ENCODE measurements around the gene TRAF3IP1. TPM values are rescaled to one million over a fixed set of nuclear protein-coding genes. Genes with fewer than 3 reads are reported as not detected.

The TRAF3IP1 gene
- total and polyA plus RNA-seq, 2 donors, result 2.7 to 5.1 TPM

DNA sequence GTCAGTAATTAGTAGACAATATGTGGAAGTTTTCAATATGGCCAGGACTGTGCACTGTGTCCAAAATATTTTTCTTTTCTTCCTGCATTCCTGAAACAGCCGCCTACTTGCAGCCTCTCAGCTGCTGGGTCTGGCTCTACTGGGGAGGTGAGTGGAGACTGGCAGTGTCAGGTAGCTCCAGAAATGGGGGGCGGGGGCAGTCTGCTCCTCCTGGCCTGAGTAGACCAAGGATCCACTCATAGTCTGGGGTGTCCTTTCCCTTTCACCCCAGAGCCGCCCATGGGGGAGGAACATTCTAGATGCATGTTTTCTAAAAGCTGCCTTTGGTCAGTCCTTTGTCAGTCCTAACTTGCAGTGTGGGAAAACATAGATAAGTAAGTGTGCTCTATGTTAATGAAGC, 23.7 kb downstream of the TRAF3IP1 start:
- Histone ChIP-seq H3K9me3 (ENCODE audit: control insufficient read depth in 2 of 2, insufficient read depth in 1 of 2, low read length in 1 of 2) (no peaks in the 10 kb centered on the region), H3K4me3 (ENCODE audit: low read length in 2 of 2) (no peak overlapping the region), H3K27me3 (ENCODE audit: control insufficient read depth in 2 of 2, insufficient read depth in 1 of 2, low read length in 1 of 2) (no peaks in the 10 kb centered on the region), H3K27ac (ENCODE audit: low read depth in 1 of 2, low read length in 1 of 2) (no peak overlapping the region), H3K4me1 (ENCODE audit: control insufficient read depth in 2 of 2, insufficient read depth in 2 of 2, low read length in 2 of 2) (no peaks in the 10 kb centered on the region), H3K36me3 (ENCODE audit: control insufficient read depth in 2 of 2, insufficient read depth in 2 of 2, low read length in 1 of 2) (no peaks in the 10 kb centered on the region)
- no peak for DNase-seq (ENCODE audit: low read depth in 6 of 9, low spot score in 9 of 9)
- 96% methylated on average over 3 of the region's 3 CpGs for WGBS

DNA sequence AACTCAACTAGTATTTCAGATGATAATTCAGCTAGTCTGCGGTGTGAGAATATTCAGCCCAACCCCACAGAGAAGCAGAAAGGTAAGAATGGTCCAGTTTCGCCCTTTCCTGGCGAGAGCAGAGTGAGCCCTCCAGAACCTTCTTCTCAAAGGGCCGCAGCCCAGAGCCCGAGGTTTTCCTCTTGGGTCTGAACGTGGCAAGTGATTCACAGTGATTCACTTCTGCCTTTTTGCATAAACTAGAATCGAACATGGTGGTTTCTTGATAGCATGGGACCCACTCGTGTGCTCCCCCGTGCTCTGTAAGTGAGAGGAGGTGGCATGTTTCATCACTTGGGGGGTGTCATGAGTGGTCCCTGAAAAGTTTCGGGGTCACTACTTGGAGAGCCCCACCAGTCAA, 24.2 kb downstream of the TRAF3IP1 start:
- Histone ChIP-seq H3K9me3 (ENCODE audit: control insufficient read depth in 2 of 2, insufficient read depth in 1 of 2, low read length in 1 of 2) (no peaks in the 10 kb centered on the region), H3K27me3 (ENCODE audit: control insufficient read depth in 2 of 2, insufficient read depth in 1 of 2, low read length in 1 of 2) (no peaks in the 10 kb centered on the region), H3K4me3 (ENCODE audit: low read length in 2 of 2) (no peak overlapping the region), H3K27ac (ENCODE audit: low read depth in 1 of 2, low read length in 1 of 2) (no peak overlapping the region), H3K36me3 (ENCODE audit: control insufficient read depth in 2 of 2, insufficient read depth in 2 of 2, low read length in 1 of 2) (no peaks in the 10 kb centered on the region), H3K4me1 (ENCODE audit: control insufficient read depth in 2 of 2, insufficient read depth in 2 of 2, low read length in 2 of 2) (no peaks in the 10 kb centered on the region)
- WGBS, result 96% methylated on average over 10 of the region's 10 CpGs
- DNase-seq (ENCODE audit: low read depth in 6 of 9, low spot score in 9 of 9), result no peak

GRCh38 chr2:238345297-238345968, 25.1 kb downstream of the TRAF3IP1 start:
- no peak overlapping the region for H3K27ac ChIP-seq (ENCODE audit: low read depth in 1 of 2, low read length in 1 of 2)
- whole genome bisulfite sequencing, result 97% methylated on average over 16 of the region's 16 CpGs
- no peak for DNase-seq (ENCODE audit: low read depth in 6 of 9, low spot score in 9 of 9)
- no peaks in the 10 kb centered on the region for H3K4me1 ChIP-seq (ENCODE audit: control insufficient read depth in 2 of 2, insufficient read depth in 2 of 2, low read length in 2 of 2)
- no peak overlapping the region for H3K4me3 ChIP-seq (ENCODE audit: low read length in 2 of 2)
- no peaks in the 10 kb centered on the region for H3K36me3 ChIP-seq (ENCODE audit: control insufficient read depth in 2 of 2, insufficient read depth in 2 of 2, low read length in 1 of 2)
- H3K27me3 ChIP-seq (ENCODE audit: control insufficient read depth in 2 of 2, insufficient read depth in 1 of 2, low read length in 1 of 2), result no peaks in the 10 kb centered on the region
- H3K9me3 ChIP-seq (ENCODE audit: control insufficient read depth in 2 of 2, insufficient read depth in 1 of 2, low read length in 1 of 2), result no peaks in the 10 kb centered on the region

- no peaks in the 10 kb centered on the region for H3K36me3 ChIP-seq (ENCODE audit: control insufficient read depth in 2 of 2, insufficient read depth in 2 of 2, low read length in 1 of 2)
- 89% methylated on average over 12 of the region's 12 CpGs for WGBS
Observed at GRCh38 chr2:238346544-238346943, 26.2 kb downstream of the TRAF3IP1 start.

GRCh38 chr2:238350150-238350897, 30.0 kb downstream of the TRAF3IP1 start:
- WGBS, result 96% methylated on average over 18 of the region's 18 CpGs
- no peaks in the 10 kb centered on the region for H3K9me3 ChIP-seq (ENCODE audit: control insufficient read depth in 2 of 2, insufficient read depth in 1 of 2, low read length in 1 of 2)
- DNase-seq (ENCODE audit: low read depth in 6 of 9, low spot score in 9 of 9), result no peak
- H3K4me3 ChIP-seq (ENCODE audit: low read length in 2 of 2), result no peak overlapping the region
- H3K4me1 ChIP-seq (ENCODE audit: control insufficient read depth in 2 of 2, insufficient read depth in 2 of 2, low read length in 2 of 2), result no peaks in the 10 kb centered on the region
- no peaks in the 10 kb centered on the region for H3K36me3 ChIP-seq (ENCODE audit: control insufficient read depth in 2 of 2, insufficient read depth in 2 of 2, low read length in 1 of 2)
- H3K27me3 ChIP-seq (ENCODE audit: control insufficient read depth in 2 of 2, insufficient read depth in 1 of 2, low read length in 1 of 2), result no peaks in the 10 kb centered on the region
- no peak overlapping the region for H3K27ac ChIP-seq (ENCODE audit: low read depth in 1 of 2, low read length in 1 of 2)

More at GRCh38 chr2:238346544-238346943, 26.2 kb downstream of the TRAF3IP1 start:
- no peaks in the 10 kb centered on the region for H3K9me3 ChIP-seq (ENCODE audit: control insufficient read depth in 2 of 2, insufficient read depth in 1 of 2, low read length in 1 of 2)
- H3K27ac ChIP-seq (ENCODE audit: low read depth in 1 of 2, low read length in 1 of 2), result no peak overlapping the region
- H3K4me3 ChIP-seq (ENCODE audit: low read length in 2 of 2), result no peak overlapping the region
- no peak for DNase-seq (ENCODE audit: low read depth in 6 of 9, low spot score in 9 of 9)
- no peaks in the 10 kb centered on the region for H3K4me1 ChIP-seq (ENCODE audit: control insufficient read depth in 2 of 2, insufficient read depth in 2 of 2, low read length in 2 of 2)
- H3K27me3 ChIP-seq (ENCODE audit: control insufficient read depth in 2 of 2, insufficient read depth in 1 of 2, low read length in 1 of 2), result no peaks in the 10 kb centered on the region

GRCh38 chr2:238351315-238351714, 31.0 kb downstream of the TRAF3IP1 start:
- H3K27me3 ChIP-seq (ENCODE audit: control insufficient read depth in 2 of 2, insufficient read depth in 1 of 2, low read length in 1 of 2), result no peaks in the 10 kb centered on the region
- H3K36me3 ChIP-seq (ENCODE audit: control insufficient read depth in 2 of 2, insufficient read depth in 2 of 2, low read length in 1 of 2), result no peaks in the 10 kb centered on the region
- no peak for DNase-seq (ENCODE audit: low read depth in 6 of 9, low spot score in 9 of 9)
- H3K4me1 ChIP-seq (ENCODE audit: control insufficient read depth in 2 of 2, insufficient read depth in 2 of 2, low read length in 2 of 2), result no peaks in the 10 kb centered on the region
- no peaks in the 10 kb centered on the region for H3K9me3 ChIP-seq (ENCODE audit: control insufficient read depth in 2 of 2, insufficient read depth in 1 of 2, low read length in 1 of 2)
- H3K4me3 ChIP-seq (ENCODE audit: low read length in 2 of 2), result no peak overlapping the region
- no peak overlapping the region for H3K27ac ChIP-seq (ENCODE audit: low read depth in 1 of 2, low read length in 1 of 2)
- WGBS, result 90% methylated on average over 15 of the region's 15 CpGs

GRCh38 chr2:238352361-238352760, 32.0 kb downstream of the TRAF3IP1 start:
- Histone ChIP-seq H3K27ac (ENCODE audit: low read depth in 1 of 2, low read length in 1 of 2) (no peak overlapping the region), H3K4me1 (ENCODE audit: control insufficient read depth in 2 of 2, insufficient read depth in 2 of 2, low read length in 2 of 2) (no peaks in the 10 kb centered on the region), H3K27me3 (ENCODE audit: control insufficient read depth in 2 of 2, insufficient read depth in 1 of 2, low read length in 1 of 2) (no peaks in the 10 kb centered on the region), H3K36me3 (ENCODE audit: control insufficient read depth in 2 of 2, insufficient read depth in 2 of 2, low read length in 1 of 2) (no peaks in the 10 kb centered on the region), H3K4me3 (ENCODE audit: low read length in 2 of 2) (no peak overlapping the region), H3K9me3 (ENCODE audit: control insufficient read depth in 2 of 2, insufficient read depth in 1 of 2, low read length in 1 of 2) (no peaks in the 10 kb centered on the region)
- 97% methylated on average over 9 of the region's 9 CpGs for WGBS
- DNase-seq (ENCODE audit: low read depth in 6 of 9, low spot score in 9 of 9), result no peak

DNA sequence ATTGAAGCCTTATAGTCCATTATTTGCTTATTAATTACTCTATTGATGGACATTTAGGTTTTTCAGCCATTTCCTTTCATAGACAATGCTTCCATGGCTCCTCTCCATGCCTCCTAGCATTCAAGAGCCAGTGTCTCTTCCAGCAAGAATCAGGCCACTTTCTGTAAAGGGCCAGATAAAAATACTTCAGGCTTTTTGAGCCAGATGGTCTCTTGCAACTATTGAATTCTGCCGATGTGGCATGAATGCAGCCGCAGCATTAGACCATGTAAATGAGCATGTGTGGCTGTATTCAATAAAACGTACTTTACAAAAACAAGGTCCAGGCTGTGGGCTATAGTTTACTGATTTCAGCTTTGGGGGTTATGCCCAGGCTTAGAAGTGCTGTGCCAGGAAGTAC, 38.5 kb downstream of the TRAF3IP1 start:
- Histone ChIP-seq H3K36me3 (ENCODE audit: control insufficient read depth in 2 of 2, insufficient read depth in 2 of 2, low read length in 1 of 2) (no peaks in the 10 kb centered on the region), H3K27ac (ENCODE audit: low read depth in 1 of 2, low read length in 1 of 2) (no peak overlapping the region), H3K4me1 (ENCODE audit: control insufficient read depth in 2 of 2, insufficient read depth in 2 of 2, low read length in 2 of 2) (no peaks in the 10 kb centered on the region), H3K4me3 (ENCODE audit: low read length in 2 of 2) (no peak overlapping the region), H3K27me3 (ENCODE audit: control insufficient read depth in 2 of 2, insufficient read depth in 1 of 2, low read length in 1 of 2) (no peaks in the 10 kb centered on the region), H3K9me3 (ENCODE audit: control insufficient read depth in 2 of 2, insufficient read depth in 1 of 2, low read length in 1 of 2) (no peaks in the 10 kb centered on the region)
- WGBS, result 99% methylated on average over 3 of the region's 3 CpGs
- DNase-seq (ENCODE audit: low read depth in 6 of 9, low spot score in 9 of 9), result no peak

GRCh38 chr2:238359403-238359802, 39.1 kb downstream of the TRAF3IP1 start:
- no peaks in the 10 kb centered on the region for H3K36me3 ChIP-seq (ENCODE audit: control insufficient read depth in 2 of 2, insufficient read depth in 2 of 2, low read length in 1 of 2)
- WGBS, result 95% methylated on average over 3 of the region's 3 CpGs

More at GRCh38 chr2:238359403-238359802, 39.1 kb downstream of the TRAF3IP1 start:
- Histone ChIP-seq H3K9me3 (ENCODE audit: control insufficient read depth in 2 of 2, insufficient read depth in 1 of 2, low read length in 1 of 2) (no peaks in the 10 kb centered on the region), H3K27ac (ENCODE audit: low read depth in 1 of 2, low read length in 1 of 2) (no peak overlapping the region), H3K27me3 (ENCODE audit: control insufficient read depth in 2 of 2, insufficient read depth in 1 of 2, low read length in 1 of 2) (no peaks in the 10 kb centered on the region), H3K4me3 (ENCODE audit: low read length in 2 of 2) (no peak overlapping the region), H3K4me1 (ENCODE audit: control insufficient read depth in 2 of 2, insufficient read depth in 2 of 2, low read length in 2 of 2) (no peaks in the 10 kb centered on the region)
- DNase-seq (ENCODE audit: low read depth in 6 of 9, low spot score in 9 of 9), result no peak

Measured in thymus (tissue), 11 donors.